Dermis microvascular lymphatic vessel endothelial cell (primary cell): ENCODE data around the gene APOBEC4. TPM values are rescaled to one million over a fixed set of nuclear protein-coding genes. Genes with fewer than 3 reads are reported as not detected.
A peak's percentile ranks its signal among the peaks of the same experiment; 100 is the strongest.
"Not testable (repeated sequence)": the region's sequence is repeated elsewhere in the genome, so short reads cannot be mapped to it uniquely, and the experiment has no call there.

Experiments used
- DNase-seq, 2 donors: peaks; one replicate each; pipeline versions ENCODE4 v3.0.0 to v3.0.0-alpha.2; 2010; ENCODE audit warnings: low read depth in 2 of 2
- total RNA-seq: library from RNA; depleted of rRNA; stranded (reverse); fragments of >200 nt; gene quantifications from 2 replicates; pipeline ENCODE4 v1.2.1, GENCODE V29; 2014

APOBEC4 gene
- total RNA-seq, 1 donor from 2014 or later, result not detected

DNA sequence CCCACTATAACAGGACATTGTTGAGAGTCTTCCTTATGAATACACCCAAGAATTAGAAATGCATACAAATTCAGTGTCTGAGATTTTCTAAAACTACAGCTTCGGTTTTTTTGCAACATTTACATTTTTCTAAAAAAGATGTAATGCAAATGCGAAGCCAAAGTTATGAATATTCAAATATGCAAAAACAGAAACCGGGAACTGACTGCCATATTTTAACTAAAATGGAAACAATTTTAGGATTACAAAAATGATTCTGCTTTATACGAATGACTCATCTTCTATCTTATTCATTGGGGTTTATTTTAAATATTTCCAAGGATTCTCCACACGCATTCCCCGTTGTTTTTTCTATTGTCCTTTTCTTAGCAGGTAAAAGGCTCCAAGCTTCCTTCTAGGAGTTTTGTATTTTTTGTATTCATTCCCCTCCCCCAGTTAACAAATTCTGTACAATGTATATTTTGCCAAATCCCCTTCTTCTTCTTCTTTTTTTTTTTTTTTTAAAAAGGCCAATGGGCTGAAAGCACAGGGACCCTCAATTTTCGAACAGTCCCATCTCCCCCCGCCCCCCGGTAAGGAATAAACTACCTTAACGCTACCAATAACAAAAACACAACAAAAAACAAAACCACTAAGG is 18.6 kb downstream of the APOBEC4 start:
- no peak for DNase-seq

DNA sequence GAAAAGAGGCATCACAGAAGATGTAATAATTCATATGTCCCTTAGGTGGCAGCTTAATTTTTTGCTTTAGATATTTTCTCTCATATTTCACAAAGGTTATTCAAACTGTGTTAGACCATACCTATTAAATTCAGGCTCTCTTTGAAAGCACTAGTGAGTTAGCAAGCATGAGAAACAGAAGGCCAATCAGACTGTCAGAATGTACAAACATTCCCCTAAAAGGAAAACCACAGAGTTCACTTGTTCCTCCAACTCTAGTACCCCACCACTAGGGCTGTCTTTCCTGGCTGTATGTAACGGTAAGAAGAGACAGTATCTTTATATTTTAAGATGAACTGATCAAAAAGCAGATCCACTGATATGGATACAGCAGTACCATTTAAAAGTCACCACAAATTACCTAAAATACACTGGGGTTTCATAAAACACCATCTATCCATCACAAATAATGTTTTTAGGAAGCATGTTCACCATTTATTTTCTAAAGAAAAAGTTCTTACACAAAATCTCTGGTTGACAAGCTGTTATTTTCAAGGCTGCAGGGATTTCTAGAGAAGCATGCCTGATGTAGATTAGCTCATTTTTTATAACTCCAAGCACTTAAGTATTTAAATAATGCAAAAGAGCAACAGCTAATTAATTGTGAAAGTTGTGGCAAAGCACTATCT is 19.3 kb downstream of the APOBEC4 start:
- DNase-seq, result peak; percentile 74 to 86

GRCh38 chr1:183632964-183633363 is 20.2 kb downstream of the APOBEC4 start:
- DNase-seq, result no peak

DNA sequence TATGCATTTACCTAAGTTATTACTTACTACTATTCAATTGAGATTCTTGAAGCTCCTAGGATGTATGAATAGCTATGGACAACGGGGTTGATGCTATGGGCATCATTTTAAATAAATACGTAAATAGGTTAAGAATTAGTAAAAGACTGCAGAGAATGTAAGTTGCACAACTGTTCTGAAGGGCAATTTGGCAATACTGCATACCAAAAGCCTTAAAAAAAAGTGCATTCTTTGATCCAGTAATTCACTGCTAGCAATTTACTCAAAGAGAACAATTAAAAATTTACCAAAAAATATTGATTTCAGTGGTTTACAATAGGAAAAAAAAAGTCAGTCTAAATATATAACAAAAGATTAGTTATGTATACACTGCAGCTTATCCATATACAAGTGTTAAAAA is 21.0 kb downstream of the APOBEC4 start:
- DNase-seq, result no peak

DNA sequence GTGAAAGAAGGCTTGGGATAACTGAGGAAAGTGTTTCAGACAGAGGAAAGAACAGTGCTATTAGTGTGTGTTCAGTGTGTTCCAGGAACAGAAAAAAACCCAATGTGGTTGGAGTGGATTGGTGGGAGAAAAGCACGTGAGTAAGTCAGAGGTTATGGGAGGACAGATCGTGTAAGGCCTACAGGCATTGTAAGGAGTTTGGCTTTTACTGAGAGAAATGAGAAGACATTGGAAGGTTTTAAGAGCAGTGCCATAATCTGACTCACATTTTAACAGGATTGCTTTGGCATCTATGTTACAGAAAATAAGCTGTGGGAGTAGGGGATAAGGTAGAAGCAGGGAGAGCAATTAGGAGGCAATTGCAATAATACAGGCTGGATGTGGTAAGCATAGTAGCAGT is 22.4 kb downstream of the APOBEC4 start:
- DNase-seq, result no peak

DNA sequence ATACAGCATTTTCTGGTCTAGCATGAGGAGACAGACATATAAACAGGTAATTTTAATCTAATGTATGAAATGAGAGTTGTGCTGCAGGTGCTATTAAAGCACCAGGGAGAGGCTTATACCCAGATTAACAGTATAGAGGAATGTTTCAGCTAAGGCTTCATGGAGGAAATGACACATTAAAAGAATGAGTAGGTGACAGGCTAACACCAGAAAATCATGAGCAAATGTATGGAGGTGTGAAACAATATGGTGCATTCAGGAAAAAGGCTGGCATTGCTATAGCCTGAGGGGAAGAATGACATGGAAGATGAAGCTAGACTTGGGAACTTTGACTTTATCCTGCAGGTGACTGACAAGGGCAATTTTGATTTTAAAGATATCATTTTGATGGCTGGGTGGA is 24.6 kb downstream of the APOBEC4 start:
- no peak for DNase-seq

GRCh38 chr1:183626236-183626635 is 26.9 kb downstream of the APOBEC4 start:
- not testable (repeated sequence) for DNase-seq

DNA sequence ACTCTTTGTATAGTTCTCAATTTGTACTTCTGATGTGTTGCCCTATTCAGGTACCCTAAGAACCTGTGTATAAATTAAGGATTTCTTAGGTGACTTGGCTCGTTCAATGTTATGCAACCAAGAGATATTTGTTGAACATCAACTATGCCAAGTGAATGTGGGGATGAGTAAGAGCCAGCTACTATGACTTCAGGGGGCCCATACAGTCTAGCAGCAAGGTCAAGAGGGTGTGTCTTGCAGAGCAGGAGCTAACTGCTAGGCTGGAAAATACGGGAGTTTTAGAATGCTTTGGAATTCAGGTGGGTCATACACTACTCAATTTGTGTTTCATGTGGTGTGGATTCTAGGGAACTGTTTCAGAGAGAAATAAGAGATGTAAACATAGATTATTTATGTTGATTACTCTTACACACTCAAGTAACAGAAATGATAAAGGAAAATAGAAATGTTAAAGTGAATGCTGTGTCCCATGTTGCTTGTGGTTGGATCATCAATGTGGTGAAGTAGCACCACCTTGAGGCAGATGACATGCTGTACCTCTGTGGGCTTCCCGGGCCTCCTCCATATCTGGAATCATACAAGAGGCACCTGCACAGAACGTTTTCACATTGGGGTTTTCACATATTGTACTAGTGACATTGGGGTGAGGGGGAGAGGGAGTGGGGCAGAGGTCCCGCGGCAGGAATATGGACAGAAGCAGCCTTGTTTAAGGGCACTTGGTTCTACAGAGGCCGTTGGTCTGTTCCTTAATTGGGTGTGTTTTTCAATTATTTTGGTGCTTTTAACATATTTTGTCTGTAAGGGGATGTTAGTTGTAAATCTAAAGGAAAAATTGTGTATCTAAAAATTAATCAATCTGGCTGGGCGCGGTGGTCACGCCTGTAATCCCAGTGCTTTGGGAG is 30.0 kb downstream of the APOBEC4 start:
- peak; percentile 65 to 67 for DNase-seq

- DNase-seq, result no peak
Observed at GRCh38 chr1:183622013-183622412, 31.1 kb downstream of the APOBEC4 start.

- DNase-seq, result no peak
Observed at GRCh38 chr1:183620311-183620710, 32.8 kb downstream of the APOBEC4 start.

DNA sequence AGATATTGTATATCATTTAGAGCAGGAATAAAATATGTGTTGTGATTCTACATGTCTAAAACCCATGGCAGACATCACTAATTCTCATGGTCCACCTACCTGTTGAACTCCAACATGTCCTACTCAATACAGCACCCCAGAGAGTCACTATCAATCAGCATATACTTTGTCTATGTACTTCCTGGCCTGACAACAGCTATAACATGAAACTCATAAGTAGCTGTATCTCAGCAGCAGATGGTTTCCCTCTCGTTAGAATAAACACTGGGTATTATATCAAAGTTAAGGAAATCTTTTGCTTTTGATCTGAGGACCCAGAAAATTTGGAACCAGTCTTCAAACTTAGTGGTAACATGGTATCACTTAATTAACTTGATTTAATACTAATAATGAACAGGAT is 33.3 kb downstream of the APOBEC4 start:
- DNase-seq, result no peak

- not testable (repeated sequence) for DNase-seq
Observed at GRCh38 chr1:183618202-183618601, 34.9 kb downstream of the APOBEC4 start.

DNA sequence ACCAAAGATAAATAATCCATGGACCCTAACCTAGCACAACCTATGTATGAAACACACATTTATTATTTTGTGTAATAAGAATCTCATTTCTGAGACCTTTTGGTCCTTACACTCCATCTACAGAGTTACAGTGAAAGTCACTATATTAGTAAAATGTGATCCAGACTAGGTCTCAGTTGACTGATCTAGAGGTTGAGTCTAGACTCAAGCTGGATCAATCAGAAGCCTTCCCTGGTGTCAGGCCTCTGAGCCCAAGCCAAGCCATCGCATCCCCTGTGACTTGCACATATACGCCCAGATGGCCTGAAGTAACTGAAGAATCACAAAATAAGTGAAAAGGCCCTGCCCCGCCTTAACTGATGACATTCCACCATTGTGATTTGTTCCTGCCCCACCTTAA is 40.1 kb downstream of the APOBEC4 start:
- DNase-seq, result not testable (repeated sequence)

DNA sequence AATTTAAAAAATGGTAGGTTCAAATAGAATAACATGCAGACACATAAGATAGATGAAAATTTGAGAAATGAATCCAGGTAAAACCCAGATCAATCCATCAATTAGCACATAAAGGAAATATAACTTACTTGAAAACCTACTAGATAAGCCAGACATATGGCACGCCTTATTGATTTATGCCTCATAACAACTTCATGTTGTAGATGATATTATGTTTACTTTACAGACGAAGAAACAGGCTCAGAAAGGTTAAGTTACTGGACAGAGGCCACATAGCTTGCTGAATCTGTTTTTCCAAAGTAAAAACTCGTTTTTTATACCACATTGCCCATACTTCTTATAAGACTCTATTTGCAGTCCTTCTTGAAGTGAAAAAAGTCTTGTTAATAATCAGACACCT is 40.7 kb downstream of the APOBEC4 start:
- no peak for DNase-seq

- DNase-seq, result no peak
Observed at GRCh38 chr1:183611021-183611420, 42.1 kb downstream of the APOBEC4 start.

DNA sequence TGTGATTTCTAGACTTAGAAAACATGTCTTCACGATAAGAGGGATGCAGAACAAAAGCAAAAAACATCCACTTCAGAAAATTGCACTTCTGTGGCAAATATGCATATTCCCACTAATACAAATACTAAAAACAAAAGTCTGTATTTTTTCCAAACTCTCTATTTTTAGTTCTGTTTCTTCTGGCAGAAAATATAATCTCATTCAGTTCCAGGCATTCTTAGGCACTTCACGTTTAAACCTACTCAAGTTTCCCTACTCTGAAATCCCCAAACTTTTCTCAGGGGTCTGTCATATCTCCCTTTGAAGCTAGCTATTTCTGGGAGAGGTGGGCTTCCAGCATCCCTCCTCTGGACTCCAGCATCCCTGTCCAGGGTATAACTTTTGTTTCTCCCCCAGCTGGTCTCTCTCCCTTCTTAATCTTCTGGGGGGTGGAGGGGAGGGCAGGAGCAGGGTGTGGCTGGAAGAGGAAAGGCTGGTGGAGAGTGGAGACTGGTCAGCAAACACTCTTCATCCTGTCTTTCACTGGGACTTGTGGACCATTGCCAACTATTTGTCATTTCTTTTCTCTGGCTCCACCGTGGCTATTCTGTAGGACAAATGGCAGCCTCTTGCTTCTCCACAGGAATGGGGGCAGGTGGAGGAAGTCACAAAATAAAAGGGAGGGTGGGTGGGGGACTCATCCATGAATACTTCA is 43.2 kb downstream of the APOBEC4 start:
- peak in 1 of 2 donors; percentile 48 for DNase-seq

GRCh38 chr1:183609313-183609712 is 43.8 kb downstream of the APOBEC4 start:
- DNase-seq, result peak in 1 of 2 donors; percentile 51

DNA sequence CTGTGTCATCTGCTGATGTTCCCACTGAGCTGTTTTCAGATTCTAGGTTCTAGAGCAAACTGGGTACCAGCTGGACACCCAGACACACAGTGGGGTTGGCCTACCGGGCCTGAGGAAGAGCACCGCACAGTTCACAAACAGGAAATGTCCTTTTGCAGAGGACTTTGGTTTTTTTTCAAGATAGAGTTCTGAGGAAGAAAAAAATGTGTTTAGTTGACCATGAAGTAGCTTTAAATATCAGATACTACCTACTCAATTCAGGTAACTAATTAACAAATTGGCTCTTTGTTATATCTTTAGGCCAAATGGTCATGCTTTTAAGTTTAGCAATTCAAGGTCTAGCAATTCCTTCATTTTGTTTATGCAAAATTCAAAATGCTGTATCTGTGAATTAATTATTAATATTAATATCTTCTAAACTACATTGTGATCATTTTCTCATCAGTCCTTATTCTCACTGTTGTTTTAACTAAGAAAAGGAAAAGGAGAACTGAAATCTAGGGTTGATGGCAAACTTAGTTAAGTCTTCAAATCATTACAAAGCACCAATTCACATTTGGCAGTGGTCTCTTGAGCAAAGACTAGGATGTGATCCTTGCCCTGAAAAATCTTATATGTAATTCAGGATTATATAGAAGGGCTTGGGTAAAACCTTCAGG is 45.7 kb downstream of the APOBEC4 start:
- DNase-seq, result no peak

- no peak for DNase-seq
Observed at GRCh38 chr1:183605904-183606303, 47.2 kb downstream of the APOBEC4 start.

DNA sequence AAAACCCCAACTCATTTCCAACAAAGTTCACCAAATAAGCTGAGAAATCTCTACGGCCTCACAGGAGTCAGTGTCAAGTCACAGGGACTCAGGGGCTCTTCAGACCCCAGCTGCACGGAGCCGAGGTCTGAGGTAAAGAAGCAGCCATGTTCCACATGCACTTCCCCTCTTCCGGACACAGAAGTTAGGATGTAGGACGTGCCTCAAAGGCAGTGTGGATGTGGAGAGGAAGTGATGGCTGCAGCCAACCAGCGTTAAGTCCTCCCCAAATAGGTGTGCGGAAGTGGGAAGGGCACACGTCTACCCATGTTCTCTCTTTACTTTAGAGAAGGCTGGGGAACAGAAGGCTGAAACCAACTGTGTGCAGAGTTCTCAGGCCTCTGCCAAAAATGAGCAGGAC is 48.3 kb downstream of the APOBEC4 start:
- DNase-seq, result no peak
